Measurements from ENCODE around the gene KLHL35. TPM values are rescaled to one million over a fixed set of nuclear protein-coding genes. Genes with fewer than 3 reads are reported as not detected.

The KLHL35 gene
- polyA plus RNA-seq, 1 experiment = 0.81 TPM

DNA sequence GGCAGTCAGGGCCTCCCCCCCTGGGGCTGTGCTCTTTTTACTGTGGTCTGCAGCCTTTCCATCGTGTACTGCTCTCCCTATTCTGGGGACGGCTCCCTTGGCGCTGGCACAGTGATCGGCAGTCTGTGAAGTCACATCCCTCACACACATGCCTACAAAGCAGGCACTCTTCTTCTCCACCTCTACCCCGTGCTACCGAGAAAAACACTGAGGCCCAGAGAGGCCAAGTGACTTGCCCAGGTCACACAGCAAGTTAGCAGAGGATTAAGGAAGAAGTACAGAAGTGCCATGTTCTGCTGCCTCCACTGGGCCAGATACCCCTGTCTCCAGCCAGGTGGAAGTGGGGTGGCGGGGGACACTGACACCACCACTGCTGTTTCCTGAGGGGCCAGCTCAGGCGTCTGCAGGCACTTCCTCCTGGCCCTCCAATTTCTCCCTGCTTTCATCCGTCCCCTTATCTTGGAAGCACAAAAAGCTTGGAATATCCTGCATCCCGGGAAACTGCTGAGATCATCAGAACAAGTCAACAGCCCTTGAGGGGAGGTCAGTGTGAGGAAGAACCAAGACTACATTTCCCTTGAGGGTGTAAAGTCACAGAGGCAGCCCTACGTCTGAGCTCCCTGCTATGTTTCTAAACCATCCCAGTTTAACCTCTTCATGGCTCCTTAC is 30.2 kb upstream of the KLHL35 start:
- CTCF ChIA-PET = no interaction called here
- no peak for DNase-seq (ENCODE audit: low read depth, low spot score)

DNA sequence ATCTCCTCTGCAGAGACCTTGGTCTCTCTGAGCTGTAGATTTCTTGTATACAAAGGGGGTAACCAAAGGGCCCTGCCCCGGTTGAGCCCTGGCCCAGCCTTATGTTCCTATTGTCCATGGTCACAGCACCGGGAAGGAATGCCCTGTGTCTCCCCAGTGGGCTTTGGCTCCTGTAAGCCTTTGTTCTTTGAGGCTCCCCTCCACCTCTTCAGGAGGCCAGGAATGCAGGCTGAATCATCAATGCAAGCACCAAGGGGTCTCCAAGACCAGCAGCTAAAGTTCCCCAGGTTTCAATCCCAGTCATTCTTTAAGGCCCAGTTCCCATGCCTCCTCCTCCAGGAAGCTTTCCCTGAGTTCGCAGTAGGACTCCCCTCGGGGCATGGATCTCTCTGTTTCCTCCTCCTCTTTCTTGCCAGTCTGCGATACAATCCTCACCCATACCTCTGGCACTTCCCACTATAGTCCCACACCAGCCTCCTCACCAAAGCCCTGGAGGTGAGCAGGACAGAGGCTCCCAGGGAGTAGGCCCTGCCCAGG is 29.2 kb upstream of the KLHL35 start:
- no peaks in the 10 kb centered on the region for H3K9me3 ChIP-seq (ENCODE audit: control insufficient read depth, insufficient read depth, low read length)
- no peak overlapping the region for H3K4me3 ChIP-seq (ENCODE audit: low read depth, low read length)
- TF ChIP-seq, protein P1, sequence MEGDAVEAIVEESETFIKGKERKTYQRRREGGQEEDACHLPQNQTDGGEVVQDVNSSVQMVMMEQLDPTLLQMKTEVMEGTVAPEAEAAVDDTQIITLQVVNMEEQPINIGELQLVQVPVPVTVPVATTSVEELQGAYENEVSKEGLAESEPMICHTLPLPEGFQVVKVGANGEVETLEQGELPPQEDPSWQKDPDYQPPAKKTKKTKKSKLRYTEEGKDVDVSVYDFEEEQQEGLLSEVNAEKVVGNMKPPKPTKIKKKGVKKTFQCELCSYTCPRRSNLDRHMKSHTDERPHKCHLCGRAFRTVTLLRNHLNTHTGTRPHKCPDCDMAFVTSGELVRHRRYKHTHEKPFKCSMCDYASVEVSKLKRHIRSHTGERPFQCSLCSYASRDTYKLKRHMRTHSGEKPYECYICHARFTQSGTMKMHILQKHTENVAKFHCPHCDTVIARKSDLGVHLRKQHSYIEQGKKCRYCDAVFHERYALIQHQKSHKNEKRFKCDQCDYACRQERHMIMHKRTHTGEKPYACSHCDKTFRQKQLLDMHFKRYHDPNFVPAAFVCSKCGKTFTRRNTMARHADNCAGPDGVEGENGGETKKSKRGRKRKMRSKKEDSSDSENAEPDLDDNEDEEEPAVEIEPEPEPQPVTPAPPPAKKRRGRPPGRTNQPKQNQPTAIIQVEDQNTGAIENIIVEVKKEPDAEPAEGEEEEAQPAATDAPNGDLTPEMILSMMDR (IDR thresholded peaks at IDR 0.05; ENCODE audit: low read depth, low read length) = no peak
- DNase-seq (ENCODE audit: low read depth, low spot score) = no peak
- CTCF ChIA-PET = no interaction called here
- POLR2A ChIA-PET = no interaction called here
- H3K27me3 ChIP-seq (ENCODE audit: control insufficient read depth, insufficient read depth, low read length) = no peaks in the 10 kb centered on the region
- H3K27ac ChIP-seq (ENCODE audit: low read depth, low read length) = no peak overlapping the region

More for the DNA sequence above, 30.2 kb upstream of the KLHL35 start:
- TF ChIP-seq, protein P1 (IDR thresholded peaks at IDR 0.05; ENCODE audit: low read depth, low read length) = no peak
- Histone ChIP-seq H3K4me3 (ENCODE audit: low read depth, low read length) (no peak overlapping the region), H3K9me3 (ENCODE audit: control insufficient read depth, insufficient read depth, low read length) (no peaks in the 10 kb centered on the region), H3K27ac (ENCODE audit: low read depth, low read length) (no peak overlapping the region), H3K27me3 (ENCODE audit: control insufficient read depth, insufficient read depth, low read length) (no peaks in the 10 kb centered on the region)
- POLR2A ChIA-PET = no interaction called here

DNA sequence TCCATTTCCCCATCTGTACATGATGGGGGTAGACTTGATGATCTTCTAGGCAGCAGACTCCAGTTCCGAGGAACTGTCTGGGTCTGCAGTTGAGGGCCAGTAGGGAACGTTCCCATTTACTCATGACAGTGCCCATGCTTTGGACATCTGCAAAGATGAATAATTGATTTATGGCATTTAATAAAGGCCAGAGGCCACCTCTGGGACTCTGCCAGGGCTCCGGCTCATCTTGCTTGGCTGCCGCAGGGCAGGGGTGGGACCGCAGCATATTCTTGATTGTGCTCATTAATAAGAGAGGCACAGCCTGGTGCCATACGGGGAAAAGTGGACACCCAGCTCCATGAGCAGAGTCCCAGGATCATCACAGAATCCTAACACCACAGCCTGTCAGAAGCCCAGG is 28.1 kb upstream of the KLHL35 start:
- no peaks in the 10 kb centered on the region for H3K27me3 ChIP-seq (ENCODE audit: control insufficient read depth, insufficient read depth, low read length)
- H3K27ac ChIP-seq (ENCODE audit: low read depth, low read length) = no peak overlapping the region
- ChIA-PET CTCF (no interaction called here), POLR2A (no interaction called here)
- no peak for DNase-seq (ENCODE audit: low read depth, low spot score)
- H3K9me3 ChIP-seq (ENCODE audit: control insufficient read depth, insufficient read depth, low read length) = no peaks in the 10 kb centered on the region
- H3K4me3 ChIP-seq (ENCODE audit: low read depth, low read length) = no peak overlapping the region
- TF ChIP-seq, protein P1 (IDR thresholded peaks at IDR 0.05; ENCODE audit: low read depth, low read length) = no peak

DNA sequence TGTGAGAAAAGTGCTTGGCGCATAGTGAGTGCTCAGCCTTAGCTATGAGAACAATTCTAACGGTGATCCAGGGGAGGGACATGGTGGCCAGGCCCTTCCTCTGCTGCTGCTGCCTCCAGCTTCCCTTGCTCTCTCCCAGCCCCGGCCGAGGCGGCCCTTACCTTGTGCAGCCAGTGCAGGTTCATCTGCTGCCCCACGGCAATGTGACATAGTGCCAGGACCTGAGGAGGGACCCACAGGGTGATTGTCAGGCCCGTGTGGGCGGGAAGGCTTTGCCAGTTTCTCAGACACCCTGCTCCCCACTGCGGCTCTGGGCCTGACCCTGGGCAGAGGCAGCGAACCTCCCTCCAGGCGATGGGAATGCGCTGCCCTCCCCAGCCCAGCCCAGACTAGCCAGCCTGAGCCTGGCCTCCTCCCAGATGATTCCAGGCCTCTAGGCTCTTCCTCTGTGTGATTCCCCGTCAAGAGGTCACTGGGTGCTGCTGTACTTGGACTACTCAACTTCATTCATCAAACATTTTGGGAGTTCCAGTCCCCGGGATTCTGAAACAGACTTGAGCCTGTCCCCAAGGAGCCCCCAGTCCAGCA is 23.7 kb upstream of the KLHL35 start:
- no peak for DNase-seq (ENCODE audit: low read depth, low spot score)
- H3K27ac ChIP-seq (ENCODE audit: low read depth, low read length) = no peak overlapping the region
- TF ChIP-seq, protein P1 (IDR thresholded peaks at IDR 0.05; ENCODE audit: low read depth, low read length) = no peak

DNA sequence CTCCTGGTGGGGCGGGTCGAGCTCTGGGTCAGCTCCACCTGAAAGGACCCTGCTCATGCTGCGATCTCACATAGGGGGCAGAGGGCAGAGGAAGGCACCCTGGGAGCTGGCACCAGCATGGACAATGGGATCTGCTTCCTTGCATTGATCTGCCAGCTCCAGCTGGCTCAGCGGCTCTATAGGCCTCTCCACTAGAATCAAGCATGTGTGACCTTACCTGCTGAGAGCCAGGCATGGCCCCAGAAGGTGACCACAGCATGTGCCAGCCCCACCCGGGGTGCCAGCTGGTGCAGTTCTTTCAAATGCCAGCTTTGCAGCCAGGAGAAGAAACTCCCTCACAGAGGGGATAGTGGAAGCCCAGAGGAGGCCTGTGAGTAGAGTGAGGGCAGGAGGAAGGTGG is 22.0 kb upstream of the KLHL35 start:
- ChIA-PET CTCF (interaction anchor here (0.9 to 1.7 kb wide), 5 partner anchors 9 to 78 kb away, joined by 3 to 7 read pairs (median 3); no protein-coding TSS in a partner anchor), POLR2A (no interaction called here)
- H3K4me3 ChIP-seq (ENCODE audit: low read depth, low read length) = no peak overlapping the region
- H3K27me3 ChIP-seq (ENCODE audit: control insufficient read depth, insufficient read depth, low read length) = peaks cover 14% of the 10 kb centered on the region
- no peak for DNase-seq (ENCODE audit: low read depth, low spot score)
- peaks cover 10% of the 10 kb centered on the region for H3K9me3 ChIP-seq (ENCODE audit: control insufficient read depth, insufficient read depth, low read length)
- TF ChIP-seq, protein P1 (IDR thresholded peaks at IDR 0.05; ENCODE audit: low read depth, low read length) = no peak
- no peak overlapping the region for H3K27ac ChIP-seq (ENCODE audit: low read depth, low read length)

More for the DNA sequence above, 23.7 kb upstream of the KLHL35 start:
- ChIA-PET POLR2A (no interaction called here), CTCF (interaction anchor here (0.9 kb wide), 1 partner anchor 69 kb away, joined by 3 read pairs; the partner anchor contains the start of gene GDPD5)
- H3K27me3 ChIP-seq (ENCODE audit: control insufficient read depth, insufficient read depth, low read length) = peaks cover 8% of the 10 kb centered on the region
- no peaks in the 10 kb centered on the region for H3K9me3 ChIP-seq (ENCODE audit: control insufficient read depth, insufficient read depth, low read length)
- no peak overlapping the region for H3K4me3 ChIP-seq (ENCODE audit: low read depth, low read length)

All from AG04450 (cell line).